Osteoblast (primary cell): ENCODE results near the gene ZDHHC20. TPM values are rescaled to one million over a fixed set of nuclear protein-coding genes. Genes with fewer than 3 reads are reported as not detected.

ENCODE experiments used
- DNase-seq: peaks from one replicate; pipeline ENCODE4 v3.0.0; 2011; ENCODE audit warnings: low spot score, mixed read lengths; ENCODE audit not compliant: insufficient read length; ENCODE audit errors: missing footprints
- H2AFZ ChIP-seq: 2 replicates; pipeline ENCODE4 v1.6.0; 2011; ENCODE audit warnings: mild to moderate bottlenecking, low read length
- H3K27ac ChIP-seq: 2 replicates; pipeline ENCODE4 v1.5.1; 2011; ENCODE audit warnings: mild to moderate bottlenecking, low read depth, low read length, moderate library complexity
- H3K27me3 ChIP-seq: 2 replicates; pipeline ENCODE4 v1.6.0; 2012; ENCODE audit warnings: mild to moderate bottlenecking, control low read depth, inconsistent platforms, low read length, moderate library complexity; ENCODE audit not compliant: insufficient read depth
- H3K36me3 ChIP-seq: 2 replicates; pipeline ENCODE4 v1.5.1; 2011; ENCODE audit warnings: mild to moderate bottlenecking, low read length, control low read depth, moderate library complexity; ENCODE audit not compliant: insufficient read depth
- H3K4me1 ChIP-seq: 2 replicates; pipeline ENCODE4 v1.5.1; 2011; ENCODE audit warnings: mild to moderate bottlenecking, low read length, control low read depth, moderate library complexity; ENCODE audit not compliant: insufficient read depth
- H3K4me2 ChIP-seq: 2 replicates; pipeline ENCODE4 v1.6.0; 2011; ENCODE audit warnings: mild to moderate bottlenecking, low read length; ENCODE audit not compliant: insufficient read depth
- H3K4me3 ChIP-seq: fragments of 200-600 bp; sonication (generic); 3 replicates; pipeline ENCODE4 v1.5.1; 2012; ENCODE audit warnings: mild to moderate bottlenecking, low read length, inconsistent platforms; ENCODE audit not compliant: insufficient read depth
- H3K79me2 ChIP-seq: 2 replicates; pipeline ENCODE4 v1.6.0; 2012; ENCODE audit warnings: mild to moderate bottlenecking, low read length, control low read depth, inconsistent platforms; ENCODE audit not compliant: insufficient read depth
- H3K9me3 ChIP-seq: 2 replicates; pipeline ENCODE4 v1.5.1; 2011; ENCODE audit warnings: low read depth, low read length, control low read depth
- H4K20me1 ChIP-seq: 2 replicates; pipeline ENCODE4 v1.6.0; 2012; ENCODE audit warnings: mild to moderate bottlenecking, low read length, control low read depth; ENCODE audit not compliant: insufficient read depth
- CTCF ChIP-seq: IDR thresholded peaks from 2 replicates; pipeline ENCODE4 v1.5.1; 2011; ENCODE audit warnings: mild to moderate bottlenecking, low read depth, low read length, moderate library complexity; ENCODE audit errors: extremely low read depth
- total RNA-seq: library from RNA; depleted of rRNA; stranded (reverse); fragments of >200 nt; gene quantifications from 2 replicates; pipeline ENCODE4 v1.2.3, GENCODE V29; 2012

The ZDHHC20 gene
- total RNA-seq, 1 donor: 110 TPM

- Histone ChIP-seq H4K20me1 (no peaks in the 10 kb centered on the region), H3K4me2 (no peak overlapping the region), H3K9me3 (no peaks in the 10 kb centered on the region), H3K27ac (no peak overlapping the region), H3K4me3 (no peak overlapping the region), H3K79me2 (no peaks in the 10 kb centered on the region), H2AFZ (no peak overlapping the region), H3K27me3 (no peaks in the 10 kb centered on the region), H3K36me3 (no peaks in the 10 kb centered on the region), H3K4me1 (no peaks in the 10 kb centered on the region)
- TF ChIP-seq CTCF: no peak
- DNase-seq: no peak
Measured at GRCh38 chr13:21338639-21339278, 120.3 kb downstream of the ZDHHC20 start.

- no peak for TF ChIP-seq CTCF
- no peaks in the 10 kb centered on the region for H4K20me1 ChIP-seq
- H3K36me3 ChIP-seq: no peaks in the 10 kb centered on the region
- no peak overlapping the region for H3K4me3 ChIP-seq
- no peak for DNase-seq
- no peak overlapping the region for H3K27ac ChIP-seq
- H3K27me3 ChIP-seq: no peaks in the 10 kb centered on the region
- H3K4me2 ChIP-seq: no peak overlapping the region
- no peaks in the 10 kb centered on the region for H3K4me1 ChIP-seq
- H3K9me3 ChIP-seq: no peaks in the 10 kb centered on the region
- no peaks in the 10 kb centered on the region for H3K79me2 ChIP-seq
- H2AFZ ChIP-seq: no peak overlapping the region
Measured at GRCh38 chr13:21338156-21338555, 120.9 kb downstream of the ZDHHC20 start.

GRCh38 chr13:21336609-21337349 is 122.3 kb downstream of the ZDHHC20 start:
- TF ChIP-seq CTCF: no peak

GRCh38 chr13:21333186-21333585 is 125.9 kb downstream of the ZDHHC20 start:
- no peak overlapping the region for H2AFZ ChIP-seq
- no peaks in the 10 kb centered on the region for H3K4me1 ChIP-seq
- no peak for TF ChIP-seq CTCF
- DNase-seq: no peak
- no peaks in the 10 kb centered on the region for H3K36me3 ChIP-seq
- no peak overlapping the region for H3K4me3 ChIP-seq
- H3K4me2 ChIP-seq: no peak overlapping the region
- no peaks in the 10 kb centered on the region for H4K20me1 ChIP-seq
- H3K27me3 ChIP-seq: no peaks in the 10 kb centered on the region
- no peak overlapping the region for H3K27ac ChIP-seq
- H3K79me2 ChIP-seq: no peaks in the 10 kb centered on the region
- H3K9me3 ChIP-seq: no peaks in the 10 kb centered on the region

More at GRCh38 chr13:21336609-21337349, 122.3 kb downstream of the ZDHHC20 start:
- H3K27ac ChIP-seq: no peak overlapping the region
- no peak overlapping the region for H3K4me2 ChIP-seq
- no peaks in the 10 kb centered on the region for H3K79me2 ChIP-seq
- peak overlapping the region; percentile 5 for H2AFZ ChIP-seq
- no peaks in the 10 kb centered on the region for H4K20me1 ChIP-seq
- no peaks in the 10 kb centered on the region for H3K4me1 ChIP-seq
- DNase-seq: no peak
- no peak overlapping the region for H3K4me3 ChIP-seq
- no peaks in the 10 kb centered on the region for H3K9me3 ChIP-seq
- H3K36me3 ChIP-seq: no peaks in the 10 kb centered on the region
- no peaks in the 10 kb centered on the region for H3K27me3 ChIP-seq
